HG03066 (cell line): Measurements from ENCODE around the gene DNAJC10.

Source experiments
- ATAC-seq: cut with Tn5 transposase; IDR thresholded peaks from one replicate; pipeline ENCODE4 v1.9.1; 2021; ENCODE audit warnings: low read depth; ENCODE audit not compliant: unreplicated experiment

The DNAJC10 gene

DNA sequence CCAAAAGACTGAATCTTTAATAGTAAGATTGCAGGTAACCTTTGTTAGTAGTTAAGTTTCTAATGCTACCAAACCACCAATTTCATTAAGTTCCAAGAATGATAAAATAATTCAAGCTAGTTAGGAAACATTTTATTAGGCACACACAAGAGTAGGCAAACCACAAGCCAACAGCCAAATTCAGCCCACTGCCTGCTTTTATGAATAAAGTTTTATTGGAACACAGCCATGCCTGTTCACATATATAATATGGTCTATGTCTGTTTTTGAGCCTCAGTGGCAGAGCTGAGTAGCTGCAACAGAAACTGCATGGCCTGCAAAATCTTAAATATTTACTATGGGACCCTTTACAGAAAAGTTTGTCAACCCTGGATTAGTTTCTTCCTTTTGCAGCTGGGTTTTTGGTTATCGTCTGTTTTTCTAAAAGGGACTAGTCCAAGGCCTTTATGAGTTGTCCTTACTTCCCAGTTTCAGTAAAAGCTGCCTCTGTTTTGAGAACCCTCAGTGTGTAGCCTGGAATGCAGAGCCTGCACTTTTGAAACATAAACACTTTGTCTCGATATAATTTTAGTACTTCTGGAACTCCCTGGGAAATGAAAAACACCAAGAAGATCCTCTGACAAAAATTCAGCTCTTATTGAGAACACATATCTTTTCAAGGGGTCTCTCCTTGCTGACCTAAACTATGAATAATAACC lies 111.3 kb downstream of the DNAJC10 start:
- no peak for ATAC-seq

DNA sequence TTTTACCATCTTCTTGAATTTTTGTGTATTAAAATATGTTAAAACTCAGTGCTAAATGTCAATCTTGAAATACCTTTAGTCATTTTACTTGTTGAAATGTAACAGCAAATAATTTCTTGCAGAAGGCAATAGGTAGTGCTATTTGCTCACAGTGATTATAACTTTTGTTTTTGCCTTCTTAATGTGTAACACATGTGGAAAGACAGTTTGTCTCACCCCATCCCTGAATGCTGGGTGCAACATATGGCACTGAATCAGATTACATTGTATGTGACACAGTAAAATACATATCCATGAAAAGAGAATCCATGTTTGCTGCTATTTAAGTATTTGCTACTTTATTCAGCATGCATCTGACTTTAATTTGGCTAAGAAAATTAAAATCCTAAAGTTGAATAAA lies 115.0 kb downstream of the DNAJC10 start:
- ATAC-seq = no peak

- ATAC-seq = no peak
These were observed 115.9 kb downstream of the DNAJC10 start for GRCh38 chr2:182831921-182832320.

- ATAC-seq = no peak
These were observed 117.2 kb downstream of the DNAJC10 start for GRCh38 chr2:182833084-182833854.

GRCh38 chr2:182834293-182834692 lies 118.2 kb downstream of the DNAJC10 start:
- no peak for ATAC-seq

- no peak for ATAC-seq
These were observed 120.4 kb downstream of the DNAJC10 start for GRCh38 chr2:182836451-182836850.
